GM12872 (cell line): ENCODE data around the gene SORCS2.

Experiments
- CTCF ChIP-seq: IDR thresholded peaks from 3 replicates; pipeline ENCODE4 v1.5.1; 2011; ENCODE audit warnings: low read depth, mild to moderate bottlenecking, low read length, moderate library complexity; ENCODE audit not compliant: insufficient read depth

The SORCS2 gene

GRCh38 chr4:7470522-7471128, 278.3 kb downstream of the SORCS2 start:
- no peak for TF ChIP-seq CTCF

DNA sequence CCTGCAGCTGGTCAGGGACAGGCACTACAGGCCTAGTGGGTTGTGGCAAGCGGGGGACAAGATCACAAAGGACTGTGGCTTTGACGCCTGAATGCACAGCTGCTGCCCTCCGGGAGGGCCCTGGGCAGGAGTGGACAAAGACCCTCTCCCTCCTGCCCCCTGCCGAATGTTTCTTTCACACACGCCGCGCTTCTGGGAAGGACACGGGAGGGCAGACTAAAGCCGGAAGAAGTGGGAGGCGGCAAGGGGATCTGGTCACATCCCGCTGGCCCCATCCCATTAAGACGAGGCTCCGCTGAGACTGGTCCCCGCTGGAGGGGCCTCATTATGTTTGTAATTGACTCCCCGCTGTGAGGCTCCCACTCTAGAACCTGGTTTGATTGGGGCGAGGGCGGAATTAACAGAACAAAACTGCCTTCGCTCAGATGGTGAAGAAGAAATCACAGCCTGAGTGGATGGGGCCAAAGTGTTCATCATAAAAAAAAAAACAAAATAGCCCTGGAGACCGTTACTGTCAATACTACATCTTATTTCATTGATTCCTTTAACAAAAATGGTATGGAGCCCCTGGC, 280.2 kb downstream of the SORCS2 start:
- no peak for TF ChIP-seq CTCF

GRCh38 chr4:7473081-7473480, 280.7 kb downstream of the SORCS2 start:
- TF ChIP-seq CTCF = no peak

DNA sequence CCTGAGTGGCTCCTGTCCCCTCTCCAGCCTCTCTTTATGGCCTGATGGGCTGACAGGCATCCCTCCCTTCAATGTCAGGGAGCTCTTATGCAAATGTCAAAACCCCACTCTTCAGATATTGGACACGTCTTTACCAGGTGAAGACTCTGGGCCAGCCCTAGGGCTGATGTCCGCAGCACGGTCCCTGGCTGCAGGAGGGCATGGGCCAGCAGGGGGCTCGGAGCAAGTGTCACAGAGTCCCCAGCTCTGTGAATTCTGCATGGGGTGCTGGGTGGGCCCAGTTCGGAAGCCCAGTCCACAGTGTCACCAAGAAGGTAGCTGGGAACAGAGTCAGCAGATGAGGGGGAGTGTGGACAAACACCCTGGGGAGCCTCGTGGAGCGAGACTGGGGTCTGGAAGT, 282.0 kb downstream of the SORCS2 start:
- TF ChIP-seq CTCF = no peak

- no peak for TF ChIP-seq CTCF
Observed at GRCh38 chr4:7475207-7475606, 282.9 kb downstream of the SORCS2 start.

DNA sequence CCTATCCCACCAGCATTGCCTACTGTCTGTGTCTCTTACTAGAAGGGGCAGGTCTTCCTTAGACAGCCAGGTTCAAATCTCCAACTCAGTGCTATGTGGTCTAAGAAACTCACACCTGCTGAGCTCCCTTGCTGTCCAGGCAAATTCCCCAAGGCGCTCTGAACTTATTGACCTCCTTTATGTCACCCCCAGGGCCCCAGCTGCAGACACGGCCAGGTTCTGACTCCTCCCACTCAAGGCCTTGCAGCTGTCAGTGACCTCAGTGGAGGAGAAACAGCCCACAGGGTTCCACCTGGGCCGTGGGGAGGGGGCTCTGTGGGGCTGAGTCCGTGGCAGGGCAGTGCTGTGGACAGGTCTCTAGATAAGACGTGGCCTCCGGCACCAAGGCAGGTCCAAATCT, 284.5 kb downstream of the SORCS2 start:
- TF ChIP-seq CTCF = no peak

- no peak for TF ChIP-seq CTCF
Observed at GRCh38 chr4:7477695-7478094, 285.4 kb downstream of the SORCS2 start.
